Measurements from ENCODE around the gene NPAS3. TPM values are rescaled to one million over a fixed set of nuclear protein-coding genes. Genes with fewer than 3 reads are reported as not detected.

Gene NPAS3
- total and polyA plus RNA-seq, 2 donors (not counting 3 experiments of a cell fraction or from before 2014, with no cell fraction given) = 0.10 to 0.13 TPM

- FAIRE-seq = no peak
- dilution Hi-C loops (cut with MboI; ENCODE audit: extremely low pct_ligation_motif_present, low sequenced_read_pairs) = no loop called here
- H4K20me1 ChIP-seq (replicated peaks; ENCODE audit: control insufficient read depth, extremely low read depth, insufficient read depth, low read length) = no peaks in the 10 kb centered on the region
- no peaks in the 10 kb centered on the region for H3K9me3 ChIP-seq (replicated peaks; ENCODE audit: control insufficient read depth, insufficient read depth, low read length)
- H2AFZ ChIP-seq (ENCODE audit: low read depth, low read length) = no peak overlapping the region
- H3K4me3 ChIP-seq (replicated peaks in 1 of 3; ENCODE audit: insufficient read depth in 1 of 3, low read depth in 1 of 3, low read length in 3 of 3) = no peak overlapping the region
- no peak overlapping the region for H3K27ac ChIP-seq (ENCODE audit: insufficient read depth, low read depth, low read length)
- intact Hi-C loops (cut with micrococcal nuclease) = loop anchor here (5.0 to 10.0 kb wide), 4 partner anchors 235 to 1122 kb away; no protein-coding TSS in a partner anchor
- no peaks in the 10 kb centered on the region for H3K9me1 ChIP-seq (replicated peaks; ENCODE audit: control insufficient read depth, extremely low read depth, insufficient read depth, low read length)
- no peak overlapping the region for H3K4me2 ChIP-seq (ENCODE audit: insufficient read depth, low read length)
- ChIA-PET POLR2A (no interaction called here), CTCF (no interaction called here)
- peaks cover 19% of the 10 kb centered on the region for H3K4me1 ChIP-seq (ENCODE audit: control insufficient read depth, extremely low read depth, insufficient read depth, low read length)
- H3K79me2 ChIP-seq (ENCODE audit: control insufficient read depth, insufficient read depth, low read length) = no peaks in the 10 kb centered on the region
- no TSS peak for BruUV-seq (replicated peaks)
- peaks cover 52 to 76% of the 10 kb centered on the region in 2 experiments for H3K27me3 ChIP-seq (ENCODE audit: control insufficient read depth in 2 of 2, insufficient read depth in 2 of 2, low read length in 2 of 2)
- H3K9ac ChIP-seq (replicated peaks; ENCODE audit: extremely low read depth, insufficient read depth, low read length) = no peak overlapping the region
- DNase-seq (ENCODE audit: low read depth, low spot score) = no peak
- no peak for TF ChIP-seq MAX (IDR thresholded peaks at IDR 0.05; ENCODE audit: insufficient read depth, insufficient read length)
- TF ChIP-seq EZH2 (IDR thresholded peaks at IDR 0.05; ENCODE audit: borderline replicate concordance, low read depth, low read length, severe bottlenecking) = no peak
- no peaks in the 10 kb centered on the region for H3K36me3 ChIP-seq (ENCODE audit: control insufficient read depth in 2 of 2, extremely low read depth in 1 of 2, insufficient read depth in 2 of 2, low read length in 2 of 2)
Observed at GRCh38 chr14:32932302-32932913, 6.3 kb upstream of the NPAS3 start.

GRCh38 chr14:32932914-32933628 lies 5.6 kb upstream of the NPAS3 start:
- Histone ChIP-seq H3K27ac (ENCODE audit: insufficient read depth, low read depth, low read length) (no peak overlapping the region), H3K9ac (replicated peaks; ENCODE audit: extremely low read depth, insufficient read depth, low read length) (no peak overlapping the region), H3K4me2 (ENCODE audit: insufficient read depth, low read length) (no peak overlapping the region), H4K20me1 (replicated peaks; ENCODE audit: control insufficient read depth, extremely low read depth, insufficient read depth, low read length) (no peaks in the 10 kb centered on the region), H3K9me3 (replicated peaks; ENCODE audit: control insufficient read depth, insufficient read depth, low read length) (no peaks in the 10 kb centered on the region), H3K4me3 (replicated peaks in 1 of 3; ENCODE audit: insufficient read depth in 1 of 3, low read depth in 1 of 3, low read length in 3 of 3) (no peak overlapping the region), H2AFZ (ENCODE audit: low read depth, low read length) (no peak overlapping the region), H3K9me1 (replicated peaks; ENCODE audit: control insufficient read depth, extremely low read depth, insufficient read depth, low read length) (no peaks in the 10 kb centered on the region), H3K36me3 (ENCODE audit: control insufficient read depth in 2 of 2, extremely low read depth in 1 of 2, insufficient read depth in 2 of 2, low read length in 2 of 2) (no peaks in the 10 kb centered on the region), H3K4me1 (ENCODE audit: control insufficient read depth, extremely low read depth, insufficient read depth, low read length) (peaks cover 19% of the 10 kb centered on the region), H3K27me3 (ENCODE audit: control insufficient read depth in 2 of 2, insufficient read depth in 2 of 2, low read length in 2 of 2) (peaks cover 58 to 83% of the 10 kb centered on the region in 2 experiments), H3K79me2 (ENCODE audit: control insufficient read depth, insufficient read depth, low read length) (no peaks in the 10 kb centered on the region)
- TF ChIP-seq MYC (IDR thresholded peaks at IDR 0.05; ENCODE audit: low read depth, low read length) (no peak), MAX (IDR thresholded peaks at IDR 0.05; ENCODE audit: insufficient read depth, insufficient read length) (no peak), GATA2 (IDR thresholded peaks at IDR 0.05; ENCODE audit: insufficient read depth, insufficient read length, low read depth, low read length) (no peak), POLR2AphosphoS5 (IDR thresholded peaks at IDR 0.05; ENCODE audit: insufficient read depth, low read depth, low read length) (no peak), JUN (IDR thresholded peaks at IDR 0.05; ENCODE audit: borderline replicate concordance, insufficient read depth, insufficient read length, low read depth) (no peak), CTCF (IDR thresholded peaks at IDR 0.05; ENCODE audit: extremely low read depth in 1 of 2, insufficient read depth in 1 of 2, low read depth in 1 of 2, low read length in 2 of 2) (no peak)
- no peak for DNase-seq (ENCODE audit: low read depth, low spot score)
- ChIA-PET POLR2A (no interaction called here), CTCF (no interaction called here)
- FAIRE-seq = no peak
- dilution Hi-C loops (cut with MboI; ENCODE audit: extremely low pct_ligation_motif_present, low sequenced_read_pairs) = no loop called here
- intact Hi-C loops (cut with micrococcal nuclease) = loop anchor here (5.0 to 10.0 kb wide), 4 partner anchors 236 to 1122 kb away; no protein-coding TSS in a partner anchor
- BruUV-seq (replicated peaks) = no TSS peak

Data from endothelial cell of umbilical vein (primary cell).